ENCODE measurements around the gene OSBP2.

GRCh38 chr22:30838111-30838510, 143.4 kb downstream of the OSBP2 start:
- no peak for TF ChIP-seq EZH2 (IDR thresholded peaks at IDR 0.05; ENCODE audit: borderline replicate concordance, control insufficient read depth, low read depth, low read length)
- TF ChIP-seq CREM (IDR thresholded peaks at IDR 0.05; ENCODE audit: low read depth): no peak
- no peak for TF ChIP-seq USF1 (IDR thresholded peaks at IDR 0.05; ENCODE audit: borderline replicate concordance, extremely low read length, insufficient read depth, low read depth, low read length)
- TF ChIP-seq CREB1 (IDR thresholded peaks at IDR 0.05; ENCODE audit: low read depth): no peak
- TF ChIP-seq RAD51 (IDR thresholded peaks at IDR 0.05): no peak
- no peak for TF ChIP-seq NRF1 (conservative IDR thresholded peaks at IDR 0.05; ENCODE audit: low read depth, low read length)
- TF ChIP-seq TAF1 (IDR thresholded peaks at IDR 0.05; ENCODE audit: borderline replicate concordance, low read depth, low read length): no peak
- no peak for TF ChIP-seq CTCF (IDR thresholded peaks at IDR 0.05 in 2 of 3, conservative IDR thresholded peaks at IDR 0.05 in 1 of 3; ENCODE audit: control insufficient read depth in 2 of 3, extremely low read depth in 1 of 3, insufficient read depth in 1 of 3, low read depth in 3 of 3, low read length in 3 of 3)
